HEK293T (cell line): ENCODE results near the gene KDM3B.

Source experiments
- CTCF ChIA-PET: fragments of 350-600 bp; formaldehyde crosslinking; extraction: SDS; loops from one replicate; lab custom pipeline; 2021; ENCODE audit warnings: antibody characterized with exemption, inconsistent platforms; lab: Yijun Ruan, JAX
- POLR2A ChIA-PET: fragments of 350-600 bp; formaldehyde crosslinking; extraction: SDS; loops from one replicate; lab custom pipeline; 2020; ENCODE audit warnings: antibody characterized with exemption, inconsistent platforms; lab: Yijun Ruan, JAX
- DNase-seq: peaks from one replicate; pipeline ENCODE4 v3.0.0; 2012; ENCODE audit warnings: mixed read lengths; ENCODE audit errors: extremely low spot score
- ARNT ChIP-seq: fragments of 450-650 bp; IDR thresholded peaks from 2 replicates; pipeline ENCODE4 v1.6.1; 2017; ENCODE audit warnings: mild to moderate bottlenecking
- BHLHE40 ChIP-seq: fragments of 450-650 bp; IDR thresholded peaks from 2 replicates; pipeline ENCODE4 v1.6.1; 2016; ENCODE audit warnings: mild to moderate bottlenecking, moderate library complexity, borderline replicate concordance
- CTBP1 ChIP-seq: fragments of 450-650 bp; IDR thresholded peaks from 2 replicates; pipeline ENCODE4 v1.6.1; 2016; ENCODE audit warnings: borderline replicate concordance
- ELF4 ChIP-seq: fragments of 450-650 bp; IDR thresholded peaks from 2 replicates; pipeline ENCODE4 v1.6.1; 2017; ENCODE audit warnings: antibody characterized with exemption
- FOXA1 ChIP-seq: fragments of 450-650 bp; IDR thresholded peaks from 2 replicates; pipeline ENCODE4 v1.6.1; 2016; ENCODE audit warnings: mild to moderate bottlenecking
- FOXK2 ChIP-seq: fragments of 450-650 bp; IDR thresholded peaks from 2 replicates; pipeline ENCODE4 v1.6.1; 2016; ENCODE audit warnings: mild to moderate bottlenecking
- FOXM1 ChIP-seq: fragments of 450-650 bp; IDR thresholded peaks from 2 replicates; pipeline ENCODE4 v1.6.1; 2017; ENCODE audit warnings: mild to moderate bottlenecking, borderline replicate concordance
- HDGF ChIP-seq: fragments of 450-650 bp; IDR thresholded peaks from 2 replicates; pipeline ENCODE4 v1.6.1; 2017; ENCODE audit warnings: antibody characterized with exemption, borderline replicate concordance
- L3MBTL2 ChIP-seq: fragments of 450-650 bp; conservative IDR thresholded peaks from 2 replicates; pipeline ENCODE4 v1.6.1; 2016; ENCODE audit warnings: mild to moderate bottlenecking
- LEF1 ChIP-seq: fragments of 450-650 bp; IDR thresholded peaks from 2 replicates; pipeline ENCODE4 v1.6.1; 2017; ENCODE audit warnings: mild to moderate bottlenecking, borderline replicate concordance
- NFRKB ChIP-seq: fragments of 450-650 bp; IDR thresholded peaks from 2 replicates; pipeline ENCODE4 v1.6.1; 2016; ENCODE audit warnings: mild to moderate bottlenecking, moderate library complexity
- SP1 ChIP-seq: fragments of 450-650 bp; IDR thresholded peaks from 2 replicates; pipeline ENCODE4 v1.6.1; 2017
- SUZ12 ChIP-seq: fragments of 450-650 bp; IDR thresholded peaks from 2 replicates; pipeline ENCODE4 v1.6.1; 2016; ENCODE audit warnings: mild to moderate bottlenecking
- TARDBP ChIP-seq: fragments of 450-650 bp; IDR thresholded peaks from 2 replicates; pipeline ENCODE4 v1.6.1; 2016
- ZNF384 ChIP-seq: fragments of 450-650 bp; IDR thresholded peaks from 2 replicates; pipeline ENCODE4 v1.6.1; 2016
- TF ChIP-seq, protein P1 (sequence below): fragments of 450-650 bp; IDR thresholded peaks from 2 replicates; pipeline ENCODE4 v1.6.1; 2016

Gene KDM3B

DNA sequence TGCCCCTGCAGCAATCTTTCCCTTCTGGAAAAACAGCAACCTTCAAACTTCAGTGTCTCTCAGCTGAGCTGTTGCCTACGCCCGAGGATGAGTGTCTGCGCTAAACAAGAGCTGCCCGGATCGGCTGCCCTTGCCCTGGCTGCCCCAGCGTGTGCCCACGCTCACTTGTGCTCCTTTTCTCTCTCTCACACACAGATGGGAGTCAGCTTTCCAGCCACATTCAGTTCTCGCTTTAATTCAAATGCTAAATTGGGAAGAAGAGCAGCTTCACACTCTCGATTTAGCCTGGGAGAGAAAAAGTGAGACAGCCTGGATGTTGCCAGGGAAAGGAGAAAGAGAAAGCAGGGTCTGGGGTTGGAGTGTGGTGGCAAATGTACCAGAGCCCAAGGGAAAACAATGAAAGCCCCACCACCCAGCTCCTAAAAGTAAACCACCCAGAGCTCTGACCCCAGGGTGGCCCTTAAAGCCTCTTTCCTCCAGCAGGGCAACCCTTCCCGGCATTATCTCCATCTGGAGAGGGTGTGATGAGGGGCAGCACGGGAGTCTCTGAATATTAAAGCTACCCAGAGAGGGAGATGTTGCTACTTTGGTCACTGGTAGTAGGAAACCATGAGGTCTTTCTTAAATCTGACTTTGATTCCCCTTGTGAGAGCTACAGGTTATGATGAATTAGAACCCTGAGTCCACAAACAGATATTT lies 102.9 kb downstream of the KDM3B start:
- CTCF ChIA-PET, result interaction anchor here (0.7 to 1.2 kb wide), 5 partner anchors 10 to 148 kb away, joined by 3 to 5 read pairs (median 3); partner anchors contain the start of gene EGR1

DNA sequence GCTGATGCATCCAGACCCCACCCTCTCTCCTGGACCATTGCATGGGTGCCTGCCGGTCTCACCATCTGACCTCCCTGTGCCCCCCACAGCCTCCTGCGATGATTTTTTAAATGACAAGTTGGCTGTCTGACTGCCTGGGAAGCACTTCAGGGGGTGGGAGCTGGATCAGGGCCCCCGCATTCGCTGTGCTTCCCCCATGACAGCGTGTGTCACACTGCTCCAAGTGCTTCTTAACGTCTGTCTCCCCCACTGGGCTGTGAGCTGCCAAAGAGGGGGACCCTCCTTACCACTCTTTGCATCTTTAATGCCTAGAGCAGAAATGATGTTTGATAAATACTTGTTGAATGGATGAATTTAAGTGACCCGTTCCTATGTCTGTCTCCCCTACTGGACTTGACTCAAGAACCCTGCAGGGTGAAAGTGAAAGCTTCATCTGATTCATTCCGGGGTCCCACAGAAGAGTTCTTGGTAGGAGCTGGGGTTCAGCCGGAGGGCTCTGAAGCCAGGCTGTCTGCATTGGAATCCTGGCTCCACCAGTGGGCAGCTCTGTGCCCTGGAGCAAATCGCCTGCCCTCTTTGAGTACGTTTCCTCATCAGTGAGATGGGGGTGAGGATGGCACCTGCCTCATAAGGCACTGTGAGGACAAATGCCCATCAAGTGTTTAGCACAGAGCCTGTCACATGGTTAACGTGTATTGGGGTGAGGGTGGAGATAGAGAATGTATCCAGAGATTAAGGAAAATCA lies 105.2 kb downstream of the KDM3B start:
- no peak for TF ChIP-seq FOXA1
- no peak for TF ChIP-seq TARDBP
- TF ChIP-seq SP1, result no peak
- no peak for TF ChIP-seq ELF4
- no peak for TF ChIP-seq CTBP1
- DNase-seq, result no peak
- POLR2A ChIA-PET, result no interaction called here
- CTCF ChIA-PET, result interaction anchor here (0.6 to 2.5 kb wide), 2 partner anchors 25 to 45 kb away, joined by 3 to 10 read pairs; no protein-coding TSS in a partner anchor

More for the DNA sequence above, 102.9 kb downstream of the KDM3B start:
- DNase-seq, result no peak
- TF ChIP-seq L3MBTL2 (no peak), ARNT (no peak), ZNF384 (no peak), FOXA1 (no peak), NFRKB (no peak), FOXK2 (no peak), HDGF (no peak), FOXM1 (no peak), SUZ12 (no peak), ELF4 (no peak), TARDBP (no peak), SP1 (no peak)
- TF ChIP-seq, protein P1, sequence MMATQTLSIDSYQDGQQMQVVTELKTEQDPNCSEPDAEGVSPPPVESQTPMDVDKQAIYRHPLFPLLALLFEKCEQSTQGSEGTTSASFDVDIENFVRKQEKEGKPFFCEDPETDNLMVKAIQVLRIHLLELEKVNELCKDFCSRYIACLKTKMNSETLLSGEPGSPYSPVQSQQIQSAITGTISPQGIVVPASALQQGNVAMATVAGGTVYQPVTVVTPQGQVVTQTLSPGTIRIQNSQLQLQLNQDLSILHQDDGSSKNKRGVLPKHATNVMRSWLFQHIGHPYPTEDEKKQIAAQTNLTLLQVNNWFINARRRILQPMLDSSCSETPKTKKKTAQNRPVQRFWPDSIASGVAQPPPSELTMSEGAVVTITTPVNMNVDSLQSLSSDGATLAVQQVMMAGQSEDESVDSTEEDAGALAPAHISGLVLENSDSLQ, result no peak
- POLR2A ChIA-PET, result interaction anchor here (0.9 to 1.4 kb wide), 4 partner anchors 8 to 88 kb away, joined by 3 to 6 read pairs (median 5); partner anchors contain the start of genes EGR1 and ETF1

GRCh38 chr5:138458384-138458783 lies 105.9 kb downstream of the KDM3B start:
- POLR2A ChIA-PET, result no interaction called here
- TF ChIP-seq ELF4 (no peak), ARNT (no peak), TARDBP (no peak), BHLHE40 (no peak), FOXM1 (no peak), FOXK2 (no peak), ZNF384 (no peak), HDGF (no peak), LEF1 (no peak), CTBP1 (no peak)
- TF ChIP-seq, protein P1, result no peak
- CTCF ChIA-PET, result interaction anchor here (0.6 to 2.5 kb wide), 3 partner anchors 8 to 45 kb away, joined by 3 to 10 read pairs (median 3); no protein-coding TSS in a partner anchor
- DNase-seq, result no peak

- TF ChIP-seq FOXK2, result no peak
- TF ChIP-seq ARNT, result no peak
- no peak for TF ChIP-seq TARDBP
- TF ChIP-seq CTBP1, result no peak
- no peak for TF ChIP-seq ELF4
- no peak for TF ChIP-seq SP1
- TF ChIP-seq L3MBTL2, result no peak
- no peak for TF ChIP-seq BHLHE40
- no peak for TF ChIP-seq FOXM1
- no peak for TF ChIP-seq ZNF384
- TF ChIP-seq, protein P1, result no peak
- no peak for TF ChIP-seq LEF1
- POLR2A ChIA-PET, result no interaction called here
- CTCF ChIA-PET, result interaction anchor here (1.2 to 2.5 kb wide), 2 partner anchors 9 to 44 kb away, joined by 3 to 10 read pairs; no protein-coding TSS in a partner anchor
- no peak for DNase-seq
Measured at GRCh38 chr5:138458856-138459255, 106.4 kb downstream of the KDM3B start.

- POLR2A ChIA-PET, result no interaction called here
- CTCF ChIA-PET, result interaction anchor here (1.2 kb wide), 1 partner anchor 9 kb away, joined by 3 read pairs; no protein-coding TSS in a partner anchor
- TF ChIP-seq HDGF (no peak), FOXA1 (no peak), ZNF384 (no peak), ELF4 (no peak), BHLHE40 (no peak), SP1 (no peak), CTBP1 (no peak), NFRKB (no peak), LEF1 (no peak), L3MBTL2 (no peak), FOXM1 (no peak), ARNT (no peak)
- no peak for DNase-seq
Measured at GRCh38 chr5:138459311-138459933, 106.9 kb downstream of the KDM3B start.
